Activated CD8-positive, alpha-beta memory T cell treated with anti-CD3 and anti-CD28 coated beads, Interleukin-2, amount 50 U/mL, for 24 hours (primary cell): Measurements from ENCODE around the gene HPS5.
A peak's percentile ranks its signal among the peaks of the same experiment; 100 is the strongest.
"Not testable (repeated sequence)": the region's sequence is repeated elsewhere in the genome, so short reads cannot be mapped to it uniquely, and the experiment has no call there.

ENCODE experiments used
- DNase-seq: peaks from one replicate; pipeline ENCODE4 v3.0.0-alpha.2; 2020; ENCODE audit errors: extremely low read depth

Gene HPS5

GRCh38 chr11:18321969-18322711 lies at the start of gene HPS5, which contains the start of gene GTF2H1:
HPS5 (minus strand) TSS chr11:18322140; CDS start chr11:18317858, 4,282 bp downstream.
GTF2H1 (plus strand) TSS chr11:18322567; CDS start chr11:18333075, 10,508 bp downstream.
- peak; percentile 90 for DNase-seq

- DNase-seq = no peak
These were observed 49.3 kb upstream of the HPS5 start for GRCh38 chr11:18371279-18371678.

- DNase-seq = no peak
These were observed 47.5 kb upstream of the HPS5 start for GRCh38 chr11:18369398-18369797.

GRCh38 chr11:18368221-18368620 lies 46.3 kb upstream of the HPS5 start:
- no peak for DNase-seq

GRCh38 chr11:18367431-18367830 lies 45.5 kb upstream of the HPS5 start:
- DNase-seq = no peak

- DNase-seq = no peak
These were observed 44.3 kb upstream of the HPS5 start for GRCh38 chr11:18366286-18366685.

- DNase-seq = no peak
These were observed 43.8 kb upstream of the HPS5 start for GRCh38 chr11:18365741-18366140.

- no peak for DNase-seq
These were observed 42.6 kb upstream of the HPS5 start for GRCh38 chr11:18364495-18365073.

- no peak for DNase-seq
These were observed 39.2 kb upstream of the HPS5 start for GRCh38 chr11:18361154-18361553.

GRCh38 chr11:18358646-18359045 lies 36.7 kb upstream of the HPS5 start:
- no peak for DNase-seq

GRCh38 chr11:18352581-18352980 lies 30.6 kb upstream of the HPS5 start:
- no peak for DNase-seq

- no peak for DNase-seq
These were observed 25.7 kb upstream of the HPS5 start for GRCh38 chr11:18347471-18348125.

- DNase-seq = no peak
These were observed 11.0 kb upstream of the HPS5 start for GRCh38 chr11:18332891-18333290.

GRCh38 chr11:18332302-18332701 lies 10.4 kb upstream of the HPS5 start:
- DNase-seq = no peak

GRCh38 chr11:18330921-18331320 lies 9.0 kb upstream of the HPS5 start:
- DNase-seq = no peak

GRCh38 chr11:18329196-18329870 lies 7.4 kb upstream of the HPS5 start:
- no peak for DNase-seq

GRCh38 chr11:18324381-18324780 lies 2.4 kb upstream of the HPS5 start:
- no peak for DNase-seq

- not testable (repeated sequence) for DNase-seq
These were observed 1.9 kb upstream of the HPS5 start for GRCh38 chr11:18323881-18324280.

- no peak for DNase-seq
These were observed 1.1 kb upstream of the HPS5 start for GRCh38 chr11:18322818-18323570.

GRCh38 chr11:18321578-18321968 lies 367 bp downstream of the HPS5 start:
- DNase-seq = no peak

- DNase-seq = no peak
These were observed 1.3 kb downstream of the HPS5 start for GRCh38 chr11:18320617-18321016.

- DNase-seq = no peak
These were observed 2.0 kb downstream of the HPS5 start for GRCh38 chr11:18319914-18320313.
